NCI-H2107 treated with DMSO at 0.1 percent for 48 hours (cell line): ENCODE data around the gene PAX5.

Experiments
- DNase-seq: peaks from one replicate; lab custom pipeline; 2025; ENCODE audit not compliant: unreplicated experiment; lab: John Stamatoyannopoulos, UW

The PAX5 gene

GRCh38 chr9:36988848-36989247 is 45.2 kb downstream of the PAX5 start:
- peak; percentile 80 for DNase-seq

GRCh38 chr9:36987891-36988290 is 46.2 kb downstream of the PAX5 start:
- DNase-seq = no peak

- no peak for DNase-seq
These were observed 46.7 kb downstream of the PAX5 start for GRCh38 chr9:36987409-36987808.

DNA sequence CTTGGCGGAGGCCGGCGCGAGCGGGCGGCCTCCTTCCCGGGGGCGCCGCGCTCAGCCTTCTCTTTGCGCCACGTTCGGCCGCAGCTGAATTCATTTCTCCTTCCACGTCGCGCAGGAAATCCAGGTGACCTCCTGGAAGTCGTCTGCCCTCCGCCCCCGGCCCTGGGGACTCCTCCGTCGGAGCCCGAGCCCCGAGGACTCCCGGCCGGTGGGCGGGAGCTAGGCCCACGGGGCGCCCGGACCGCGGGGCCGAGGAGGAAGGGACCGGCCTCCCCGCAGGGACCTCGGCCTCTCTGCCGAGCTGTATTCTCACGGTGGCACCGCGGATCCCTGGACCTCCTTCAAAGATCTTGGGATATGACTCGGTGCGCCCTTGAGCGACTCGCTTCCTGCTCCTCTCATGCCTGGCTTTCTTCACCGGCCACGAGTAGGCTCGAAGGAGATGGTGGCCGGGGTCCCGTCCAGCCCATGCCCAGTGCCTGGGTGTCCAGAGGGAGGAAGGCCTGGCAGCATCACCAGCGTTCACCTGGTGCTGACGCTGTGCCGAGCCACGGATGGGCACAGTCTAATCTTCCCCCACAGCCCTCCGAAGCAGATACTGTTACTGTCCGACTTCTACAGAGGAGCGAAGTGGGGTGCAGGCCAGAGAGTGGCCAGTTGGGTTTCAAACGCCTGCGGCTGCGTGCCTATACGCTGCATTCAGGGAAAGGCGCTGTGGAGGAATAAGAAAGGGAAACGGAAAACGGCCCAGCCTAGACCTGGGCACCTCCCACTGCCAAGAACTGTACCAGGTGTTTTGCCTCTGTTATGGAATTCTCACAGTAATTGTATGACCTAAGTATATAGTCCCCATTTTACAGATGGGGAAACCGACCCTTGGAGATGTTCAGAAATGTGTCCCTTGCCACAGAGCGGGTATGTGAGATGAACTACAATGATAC is 47.3 kb downstream of the PAX5 start:
- no peak for DNase-seq

DNA sequence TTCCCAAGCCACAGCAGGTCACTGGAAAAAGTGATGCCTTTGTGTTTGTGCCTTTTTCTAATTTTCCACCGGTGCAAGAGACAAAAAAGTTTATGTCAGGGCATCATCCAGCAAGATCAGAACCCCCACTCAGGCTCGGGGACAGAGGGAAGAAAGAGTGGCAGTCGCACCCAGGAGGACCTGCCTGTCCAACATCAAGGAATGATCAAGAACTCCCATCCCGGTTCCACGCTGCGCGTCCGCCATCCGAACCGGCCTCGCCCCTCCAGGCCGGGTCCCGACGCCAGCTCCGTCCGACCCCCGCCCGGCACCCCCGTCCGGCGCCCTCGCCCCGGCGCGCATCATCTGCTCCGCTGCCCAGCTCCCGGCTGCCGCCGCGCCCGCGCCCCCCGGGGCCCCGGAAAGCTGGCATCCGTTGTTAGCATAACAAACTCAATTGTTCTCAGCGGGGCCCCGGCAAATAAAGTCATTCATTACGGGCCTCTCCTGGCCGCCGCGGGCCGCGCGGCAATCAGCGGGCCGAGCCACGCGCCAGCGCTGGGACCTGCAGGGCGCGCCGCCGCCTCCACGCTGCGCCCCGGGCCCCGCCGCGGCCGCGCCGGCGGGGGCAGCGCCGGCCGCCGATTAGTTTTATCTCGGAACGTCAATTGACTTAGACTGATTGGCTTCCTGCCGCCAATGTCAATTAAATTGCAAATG is 48.1 kb downstream of the PAX5 start:
- no peak for DNase-seq

DNA sequence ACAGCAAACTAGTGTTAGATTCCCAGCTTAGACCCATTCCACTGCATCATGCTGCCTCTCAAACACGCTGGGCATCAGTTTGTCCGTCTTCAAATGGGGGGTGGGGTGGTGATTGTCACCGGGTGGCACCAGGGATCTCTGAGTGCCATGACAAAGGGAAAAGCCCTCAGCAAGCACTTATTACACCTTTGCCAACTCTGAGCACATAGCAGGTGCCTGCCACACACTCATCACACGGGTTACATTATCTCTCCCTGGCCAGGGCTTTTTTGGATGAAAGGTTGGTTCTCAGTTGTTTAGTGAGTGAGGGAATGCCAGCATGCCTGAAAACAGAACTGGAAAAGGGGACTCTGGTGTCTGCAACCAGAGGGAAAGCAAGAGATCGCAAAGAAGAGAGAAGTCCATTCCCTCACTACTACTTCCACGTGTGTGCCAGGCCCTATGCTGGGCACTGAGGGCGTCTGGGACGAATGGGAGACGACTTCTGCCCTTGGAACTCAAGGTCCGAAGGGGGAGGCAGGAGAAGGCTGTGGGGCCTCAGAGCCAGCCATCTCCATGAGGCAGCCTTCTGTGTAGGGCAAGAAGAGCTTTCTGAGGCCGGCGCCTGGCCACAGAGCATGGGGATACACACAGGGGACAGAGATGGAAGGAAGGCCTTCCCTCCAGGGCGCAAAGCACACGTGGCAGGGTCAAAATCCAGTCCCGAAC is 48.9 kb downstream of the PAX5 start:
- no peak for DNase-seq

GRCh38 chr9:36980148-36980974 is 53.7 kb downstream of the PAX5 start:
- DNase-seq = peak; percentile 81

GRCh38 chr9:36976371-36977030 is 57.6 kb downstream of the PAX5 start:
- DNase-seq = no peak

- DNase-seq = no peak
These were observed 59.3 kb downstream of the PAX5 start for GRCh38 chr9:36974731-36975130.

DNA sequence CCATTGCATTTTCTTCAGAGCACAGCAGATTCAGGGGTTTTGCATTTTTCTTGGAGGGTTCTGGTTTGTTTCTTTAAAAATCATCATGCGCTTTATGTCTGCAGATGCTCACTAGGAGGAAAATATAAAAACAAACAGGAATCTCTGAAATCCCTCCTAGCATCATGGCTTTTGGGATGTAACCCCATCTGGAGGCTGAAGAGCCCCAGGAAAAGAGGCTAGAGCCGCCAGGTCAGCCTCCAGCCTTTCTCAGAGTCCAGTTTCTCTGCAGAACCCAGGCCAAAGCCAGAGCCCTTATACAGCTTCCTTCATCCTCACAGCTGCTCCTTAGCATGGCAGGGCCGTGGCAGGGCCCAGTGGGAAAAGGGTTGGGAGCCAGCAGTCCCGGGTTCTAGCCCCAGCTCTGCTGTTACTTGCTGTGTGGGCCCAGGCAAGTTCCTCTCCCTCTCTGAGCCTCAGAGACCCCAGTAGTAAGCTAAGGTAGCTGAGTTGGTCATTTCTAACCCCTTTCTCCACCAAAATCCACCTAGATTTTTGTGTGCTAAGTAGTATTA is 62.1 kb downstream of the PAX5 start:
- DNase-seq = no peak

DNA sequence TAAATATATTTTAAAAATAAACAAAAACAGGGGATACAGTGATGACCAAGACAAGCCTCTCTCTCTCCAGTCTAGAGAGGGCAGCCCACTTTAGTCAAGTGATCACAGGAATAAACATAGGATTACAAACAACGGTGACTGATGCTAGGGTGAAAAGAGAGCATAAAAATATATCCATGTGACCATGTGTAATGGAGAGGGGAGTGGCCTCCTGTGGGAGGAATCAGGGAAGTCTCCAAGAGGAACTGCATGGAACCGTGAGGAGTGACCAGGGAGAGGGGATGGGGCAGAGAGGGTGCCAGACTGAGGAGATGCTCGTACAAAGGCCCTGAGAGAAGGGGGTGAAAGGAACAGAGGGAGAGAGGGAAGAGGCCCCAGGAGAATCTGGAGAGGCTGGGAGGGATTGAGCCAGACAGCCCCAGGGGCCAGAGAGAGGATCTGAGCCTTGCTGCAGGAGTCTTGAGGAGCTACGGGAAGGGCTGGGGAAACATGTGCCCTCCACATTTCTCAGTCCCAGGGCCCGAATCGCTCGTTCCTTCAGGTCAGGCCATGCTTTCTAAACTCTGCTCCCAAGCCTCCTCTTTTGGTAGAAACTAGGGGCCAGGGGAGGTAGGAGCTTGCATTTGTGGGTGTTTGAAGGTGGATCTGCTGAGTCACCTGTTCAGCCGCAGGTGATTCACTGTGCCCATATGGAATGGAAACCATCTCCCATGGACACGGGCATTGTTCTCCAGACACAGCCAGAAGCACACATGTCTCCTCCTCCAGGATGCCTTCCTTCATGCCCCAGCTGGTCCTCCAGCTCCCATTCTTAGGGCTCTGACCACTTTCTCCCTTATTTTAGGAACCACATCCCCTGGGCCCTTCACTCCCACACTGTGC is 63.8 kb downstream of the PAX5 start:
- DNase-seq = peak; percentile 36

GRCh38 chr9:36969216-36969771 is 64.8 kb downstream of the PAX5 start:
- no peak for DNase-seq

GRCh38 chr9:36968574-36969215 is 65.4 kb downstream of the PAX5 start:
- no peak for DNase-seq

DNA sequence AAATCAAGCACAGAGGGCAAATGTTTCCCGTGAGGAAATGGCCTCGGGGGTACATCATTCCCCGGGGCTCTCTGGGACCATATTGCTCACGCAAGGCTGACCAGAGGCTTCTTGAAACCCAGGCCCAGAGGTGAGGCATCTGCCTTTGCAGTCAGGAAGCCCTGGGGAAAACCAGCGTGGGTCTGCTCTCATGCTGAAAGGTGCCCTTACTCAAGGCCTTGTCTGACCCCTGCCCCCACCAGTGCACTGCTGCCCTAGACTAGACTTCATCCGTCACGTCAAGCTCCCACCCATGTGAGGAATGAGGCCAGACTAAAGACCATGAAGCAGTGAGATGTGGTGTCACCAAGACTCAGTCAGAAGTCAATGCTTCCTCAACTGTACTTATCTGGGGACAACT is 66.1 kb downstream of the PAX5 start:
- DNase-seq = no peak

GRCh38 chr9:36966371-36967097 is 67.5 kb downstream of the PAX5 start:
- DNase-seq = no peak

DNA sequence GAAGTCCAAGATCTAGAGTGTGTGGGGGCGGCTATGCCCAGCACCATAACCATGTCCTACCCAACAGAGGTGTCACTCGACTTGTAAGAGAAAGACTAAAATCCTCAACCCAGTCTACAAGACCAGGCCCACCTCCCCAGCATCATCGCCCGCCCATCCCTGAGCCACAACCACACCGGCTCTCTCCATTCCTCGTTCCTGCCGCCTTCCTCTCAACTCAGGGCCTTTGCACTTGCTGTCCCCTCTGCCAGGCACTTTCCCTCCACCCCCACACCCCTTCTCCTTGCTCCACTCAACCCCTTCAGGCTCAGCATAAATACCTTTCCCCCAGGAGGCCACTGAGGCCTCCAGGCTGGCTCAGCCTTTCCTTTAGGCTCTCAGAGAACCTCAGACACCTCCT is 69.3 kb downstream of the PAX5 start:
- DNase-seq = no peak

DNA sequence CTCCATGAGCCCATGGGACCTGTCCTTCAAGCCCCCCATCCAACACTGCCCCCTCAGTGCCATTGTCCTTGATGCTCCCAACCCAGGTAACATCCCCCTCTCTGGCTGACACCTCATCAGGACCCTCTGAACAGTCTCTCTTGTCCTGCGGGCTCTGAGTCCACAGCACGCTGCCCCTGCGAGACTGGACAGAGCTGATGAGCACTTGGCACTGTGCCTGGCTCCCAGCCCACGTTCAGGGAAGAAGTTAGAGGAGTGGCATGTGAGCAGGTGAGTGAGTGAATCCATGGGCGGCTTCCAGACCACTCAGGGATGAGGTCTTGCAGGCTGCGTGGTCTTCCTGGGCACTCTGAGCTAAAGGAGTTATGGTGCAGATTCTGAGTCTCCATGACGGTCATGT is 70.7 kb downstream of the PAX5 start:
- no peak for DNase-seq

- no peak for DNase-seq
These were observed 71.4 kb downstream of the PAX5 start for GRCh38 chr9:36962691-36963090.
